OCI-LY3 (cell line): ENCODE data around the gene CGB7.
A peak's percentile ranks its signal among the peaks of the same experiment; 100 is the strongest.

Experiments
- H2AFZ ChIP-seq: fragments of 200-600, 300-600 bp; shearing (Covaris generic); 2 replicates; pipeline ENCODE4 v1.6.0; 2014; ENCODE audit warnings: antibody characterized with exemption, low read depth, low read length
- H3K27ac ChIP-seq: fragments of 200-600, 300-600 bp; sonication (generic); 2 replicates; pipeline ENCODE4 v1.5.1; 2014; ENCODE audit warnings: mild to moderate bottlenecking, low read length, moderate library complexity, mixed read lengths
- H3K27me3 ChIP-seq: fragments of 200-600, 300-600 bp; sonication (generic); 2 replicates; pipeline ENCODE4 v1.6.1; 2014; ENCODE audit warnings: low read depth, low read length, mixed read lengths
- H3K36me3 ChIP-seq: fragments of 200-600, 300-600 bp; sonication (generic); replicated peaks from 2 replicates; pipeline ENCODE3; 2014; ENCODE audit warnings: low read depth, low read length, mixed read lengths
- H3K4me1 ChIP-seq: fragments of 300-600, 200-600 bp; sonication (generic); 2 replicates; pipeline ENCODE4 v1.6.1; 2014; ENCODE audit warnings: low read length, mixed read lengths
- H3K4me2 ChIP-seq: fragments of 200-600, 300-600 bp; sonication (generic); 2 replicates; pipeline ENCODE4 v1.6.1; 2014; ENCODE audit warnings: low read length, mixed read lengths
- H3K4me3 ChIP-seq: fragments of 300-600, 200-600 bp; sonication (generic); 2 replicates; pipeline ENCODE4 v1.5.1; 2014; ENCODE audit warnings: antibody characterized with exemption, mild to moderate bottlenecking, low read length, moderate library complexity
- H3K79me2 ChIP-seq: fragments of 300-600, 200-600 bp; shearing (Covaris generic); 2 replicates; pipeline ENCODE4 v1.6.1; 2014; ENCODE audit warnings: mild to moderate bottlenecking, low read length, mixed read lengths
- H3K9ac ChIP-seq: fragments of 300-600, 200-600 bp; shearing (Covaris generic); 2 replicates; pipeline ENCODE4 v1.6.0; 2014; ENCODE audit warnings: mild to moderate bottlenecking, low read length, moderate library complexity
- H3K9me3 ChIP-seq: fragments of 200-600, 300-600 bp; shearing (Covaris generic); 2 replicates; pipeline ENCODE4 v1.6.1; 2014; ENCODE audit warnings: low read length, mixed read lengths; ENCODE audit not compliant: insufficient read depth
- H4K20me1 ChIP-seq: fragments of 200-600, 300-600 bp; sonication (generic); 2 replicates; pipeline ENCODE4 v1.6.1; 2016; ENCODE audit warnings: low read length, mixed read lengths; ENCODE audit not compliant: insufficient read depth
- CTCF ChIP-seq: fragments of 200-600, 300-600 bp; sonication (generic); IDR thresholded peaks from 2 replicates; pipeline ENCODE4 v1.5.1; 2014; ENCODE audit warnings: antibody characterized with exemption, low read length, low read depth
- EZH2phosphoT487 ChIP-seq: fragments of 200-600 bp; shearing (Covaris generic); IDR thresholded peaks from 2 replicates; pipeline ENCODE4 v1.6.1; 2018; ENCODE audit warnings: antibody characterized with exemption, mixed run types, low read depth

CGB7 gene

DNA sequence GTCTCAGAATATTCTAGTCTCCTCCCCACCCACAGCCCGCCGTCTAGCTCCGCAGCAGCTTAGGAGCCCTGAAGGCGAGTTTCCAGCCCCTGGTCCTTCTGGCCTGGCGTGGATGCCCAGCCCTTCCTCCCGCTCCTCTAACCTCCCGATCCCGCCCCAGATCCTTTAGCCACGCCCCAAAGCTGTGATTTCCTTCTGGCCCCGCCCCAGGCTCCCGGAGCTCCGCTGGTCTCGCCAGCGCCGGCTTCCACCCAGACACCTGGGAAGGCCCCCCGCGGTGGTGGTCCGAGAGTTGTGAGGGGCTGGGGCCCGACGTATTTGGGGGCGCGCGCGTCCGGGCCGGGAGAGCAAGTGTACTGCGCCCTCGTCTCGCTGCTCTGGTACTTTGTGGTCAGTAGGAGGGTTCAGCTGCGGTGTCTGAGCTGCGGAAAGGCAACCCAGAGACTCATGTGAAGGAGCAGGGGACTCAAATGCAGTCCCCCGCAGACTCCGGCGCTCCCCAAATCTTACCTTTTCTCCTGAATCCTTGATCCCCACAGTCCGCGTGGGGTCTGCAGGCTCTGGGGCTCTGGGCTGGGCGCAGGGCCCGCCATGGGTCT lies at the start of gene CGB7:
Gene CGB7 (minus strand): TSS at position 114 of the 599 bp plus-strand sequence. CDS start 2,374 bp downstream, outside the sequence.
- Histone ChIP-seq H3K27ac (no peak within 1 kb of the TSS), H3K9me3 (no peaks in the 10 kb centered on the region), H4K20me1 (no peaks in the 10 kb centered on the region), H3K4me2 (no peak within 1 kb of the TSS), H3K4me1 (no peaks in the 10 kb centered on the region), H3K36me3 (no peaks in the 10 kb centered on the region), H3K9ac (no peak within 1 kb of the TSS), H2AFZ (no peak within 1 kb of the TSS), H3K79me2 (no peaks in the 10 kb centered on the region), H3K4me3 (no peak within 1 kb of the TSS), H3K27me3 (no peaks in the 10 kb centered on the region)
- TF ChIP-seq CTCF, result no peak
- TF ChIP-seq EZH2phosphoT487, result no peak

DNA sequence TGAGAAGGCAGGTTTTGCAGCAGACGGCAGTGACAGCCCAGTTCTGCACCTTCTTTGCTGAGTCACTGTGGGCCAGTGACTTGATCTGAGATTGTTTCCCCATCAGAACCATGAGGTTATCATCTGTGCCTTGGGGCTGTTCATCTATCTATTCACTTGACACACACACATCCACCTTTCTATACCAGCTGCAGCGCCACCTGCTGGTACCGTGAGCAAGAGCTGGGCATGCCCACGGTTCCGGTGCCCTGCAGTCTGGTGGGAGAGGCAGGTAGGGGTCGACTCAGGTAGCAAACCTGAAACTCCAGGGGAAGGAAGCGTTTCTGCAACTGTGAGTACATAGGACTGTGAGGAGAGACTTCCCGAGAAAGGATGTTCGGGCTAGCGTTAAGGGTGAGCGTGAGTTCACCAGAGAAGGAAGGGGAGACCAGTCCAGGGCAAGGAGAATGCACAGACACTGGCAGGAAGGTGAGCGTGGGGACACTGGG lies 49.1 kb upstream of the CGB7 start:
- Histone ChIP-seq H3K27ac (no peak overlapping the region), H3K4me1 (no peaks in the 10 kb centered on the region), H3K4me3 (no peak overlapping the region), H3K9me3 (no peaks in the 10 kb centered on the region), H3K36me3 (peaks cover 74% of the 10 kb centered on the region), H3K27me3 (no peaks in the 10 kb centered on the region), H2AFZ (no peak overlapping the region), H4K20me1 (peaks cover 36% of the 10 kb centered on the region), H3K9ac (no peak overlapping the region), H3K79me2 (no peaks in the 10 kb centered on the region), H3K4me2 (no peak overlapping the region)
- TF ChIP-seq EZH2phosphoT487 (no peak), CTCF (peak; percentile 92)

- Histone ChIP-seq H3K79me2 (peaks cover 12% of the 10 kb centered on the region; the same call in 1 of the 2 replicates), H3K36me3 (peaks cover 86% of the 10 kb centered on the region), H2AFZ (no peak overlapping the region), H3K27me3 (no peaks in the 10 kb centered on the region), H3K4me1 (no peaks in the 10 kb centered on the region), H3K9ac (no peak overlapping the region), H3K4me2 (no peak overlapping the region), H4K20me1 (peaks cover 36% of the 10 kb centered on the region), H3K4me3 (no peak overlapping the region), H3K27ac (no peak overlapping the region), H3K9me3 (no peaks in the 10 kb centered on the region)
- no peak for TF ChIP-seq CTCF
- no peak for TF ChIP-seq EZH2phosphoT487
Measured at GRCh38 chr19:49104229-49104864, 46.8 kb upstream of the CGB7 start.

DNA sequence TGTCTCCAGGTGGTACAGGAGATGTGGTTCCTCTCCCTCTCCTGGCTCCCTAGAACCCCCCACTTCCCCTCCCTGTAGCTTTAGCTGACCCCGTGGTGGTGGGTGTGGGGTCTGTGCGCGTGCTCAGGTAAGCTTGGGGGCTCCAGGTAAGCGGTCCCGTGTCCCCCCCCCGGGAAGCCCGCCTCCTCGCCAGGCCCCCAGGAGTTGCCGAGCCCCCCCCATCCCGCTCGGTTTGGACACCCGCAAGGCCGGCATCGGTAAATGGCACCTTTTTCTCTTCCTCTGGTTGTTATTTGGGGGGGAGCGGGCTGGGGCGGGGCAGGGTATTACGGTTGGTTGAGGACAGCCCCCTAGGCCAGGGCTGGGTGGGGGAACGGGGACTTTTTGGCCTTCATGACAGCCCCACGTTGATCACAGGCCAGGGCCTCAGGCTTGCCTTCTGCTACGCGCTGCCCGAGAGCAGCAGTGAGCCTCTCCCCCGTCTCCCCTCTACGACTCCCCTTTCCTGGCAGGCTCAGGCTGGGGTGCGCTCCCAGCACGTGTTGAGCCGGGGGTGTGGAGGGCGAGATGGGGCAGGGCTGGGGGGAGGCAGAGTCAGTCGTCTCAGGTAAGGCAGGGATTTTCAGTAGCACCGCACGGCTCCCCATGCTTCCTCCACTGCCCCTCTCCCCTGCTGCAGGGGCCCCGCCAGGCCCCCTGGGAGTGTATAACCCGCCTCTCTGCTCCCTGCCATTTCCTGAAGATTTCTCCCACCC lies 46.0 kb upstream of the CGB7 start:
- Histone ChIP-seq H3K27ac (no peak overlapping the region), H3K9me3 (no peaks in the 10 kb centered on the region), H3K27me3 (no peaks in the 10 kb centered on the region), H3K36me3 (peaks cover 85% of the 10 kb centered on the region), H2AFZ (no peak overlapping the region), H3K4me2 (no peak overlapping the region), H3K4me1 (no peaks in the 10 kb centered on the region), H4K20me1 (peaks cover 40% of the 10 kb centered on the region), H3K9ac (no peak overlapping the region), H3K4me3 (no peak overlapping the region), H3K79me2 (peaks cover 17% of the 10 kb centered on the region)
- TF ChIP-seq EZH2phosphoT487, result no peak
- TF ChIP-seq CTCF, result no peak
